Pancreas (tissue), 10 donors: ENCODE data around the gene STRBP. TPM values are rescaled to one million over a fixed set of nuclear protein-coding genes. Genes with fewer than 3 reads are reported as not detected.
"Not testable (repeated sequence)": the region's sequence is repeated elsewhere in the genome, so short reads cannot be mapped to it uniquely, and the experiment has no call there.

Experiments
- ATAC-seq, 4 donors: fragments of 200-7000 bp; cut with Tn5 transposase; one replicate each; pipeline versions ENCODE4 v1.8.0 to v1.9.1; 2020; ENCODE audit warnings: mild to moderate bottlenecking in 4 of 4, moderate library complexity in 4 of 4
- DNase-seq, 6 donors: peaks; one replicate each; pipeline ENCODE4 v3.0.0-alpha.2; 2020
- FAIRE-seq: peaks from 2 replicates; lab custom pipeline; 2012; peaks lifted over from hg19 to GRCh38; lab: Jason Lieb, UNC
- H3K27ac ChIP-seq, 4 donors: fragments of 200-600 bp; sonication (generic); 1 replicate in 3 of 4; 2 replicates in 1 of 4; pipeline versions ENCODE4 v1.5.0 to v1.8.0; 2020
- H3K27me3 ChIP-seq, 4 donors: fragments of 200-600 bp; one replicate each; pipeline ENCODE4 v1.8.0; 2021
- H3K36me3 ChIP-seq, 3 donors: fragments of 200-600 bp; sonication (generic) in 1 of 3; one replicate each; pipeline versions ENCODE4 v1.5.0 to v1.8.0; 2020 to 2021
- H3K4me1 ChIP-seq, 3 donors: fragments of 200-600 bp; one replicate each; pipeline ENCODE4 v1.8.0; 2021
- H3K4me3 ChIP-seq, 4 donors: fragments of 200-600 bp; sonication (generic) in 2 of 4; one replicate each; pipeline versions ENCODE4 v1.5.0 to v1.8.0; 2020 to 2021
- H3K9me3 ChIP-seq, 4 donors: fragments of 200-600 bp; one replicate each; pipeline ENCODE4 v1.8.0; 2021
- WGBS, 2 donors: extraction: QIAGEN DNeasy Blood & Tissue Kit; methylation state at CpG; one replicate each; pipeline ENCODE4 v1.1.7; 2013; 5-methylcytosine and 5-hydroxymethylcytosine counted together
- intact Hi-C, 3 donors: fragments of 100-400 bp; cut with DNase I; formaldehyde crosslinking; loops; one replicate each; pipeline versions ENCODE4 v1.11.1 to v1.14.2; 2022
- polyA plus RNA-seq, 2 donors: library from polyadenylated mRNA; stranded (reverse); fragments of 200-250 nt; gene quantifications; one replicate each; pipeline ENCODE4 v1.2.3, GENCODE V29; 2013
- total RNA-seq, 6 donors: library from RNA; stranded (reverse); fragmentation: NEBNext Ultra II Directional in 4 of 6; extraction: Animal tissue kit (Norgen Biotek cat#: 25700) in 4 of 6; gene quantifications; one replicate each; pipeline versions ENCODE4 v1.2.1 to v1.2.4, GENCODE V29; 2021 to 2023
- TF ChIP-seq, protein P1 (sequence below), 4 donors: fragments of 200-600 bp; sonication (generic) in 3 of 4; IDR thresholded peaks; one replicate each; pipeline versions ENCODE4 v1.5.0 to v1.8.0; 2021; ENCODE audit warnings: antibody characterized with exemption in 4 of 4
- donor health status: healthy with polysubstance abuse.
- donor health status: DM: no; HTN: no; CAD: no; lungs with moderate emphysema.
- donor health status: DM: no; HTN: no; CAD: no.
- donor health status: control.
- donor health status: control.
- donor health status: Bipolar disorder and iron deficiency.
- donor health status: DM: yes; HTN: yes; CAD: no.
- donor health status: DM: no; HTN: no; CAD: no.
- donor health status: DM: no; HTN: no; CAD: no.
- donor health status: DM: yes; HTN: yes; CAD: no.

STRBP gene
- total and polyA plus RNA-seq, 8 donors = 8.0 to 17.8 (median 12.5) TPM

DNA sequence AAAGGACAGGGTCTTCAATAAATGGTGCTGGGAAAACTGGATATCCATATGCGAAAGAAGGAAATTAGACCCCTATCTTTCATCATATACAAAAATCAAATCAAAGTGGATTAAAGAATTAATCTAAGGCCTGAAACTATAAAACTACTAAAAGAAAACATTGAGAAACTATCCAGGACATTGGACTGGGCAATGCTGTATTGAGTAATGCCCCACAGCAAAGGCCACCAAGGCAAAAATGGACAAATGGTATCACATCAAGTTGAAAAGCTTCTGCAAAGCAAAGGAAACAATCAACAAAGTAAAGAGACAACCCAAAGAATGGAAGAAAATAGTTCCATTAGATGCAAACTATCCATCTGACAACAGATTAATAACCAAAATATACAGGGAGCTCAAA lies 72.3 kb downstream of the STRBP start:
- intact Hi-C loops = no loop called here
- ATAC-seq = no peak
- no peak for FAIRE-seq
- Histone ChIP-seq H3K27me3 (no peaks in the 10 kb centered on the region), H3K9me3 (no peaks in the 10 kb centered on the region), H3K4me1 (no peaks in the 10 kb centered on the region), H3K36me3 (no peaks in the 10 kb centered on the region), H3K4me3 (no peak overlapping the region), H3K27ac (no peak overlapping the region)
- 97 to 100% methylated on average over 1 of the region's 1 CpG for WGBS, 2 donors
- no peak for DNase-seq
- TF ChIP-seq, protein P1, sequence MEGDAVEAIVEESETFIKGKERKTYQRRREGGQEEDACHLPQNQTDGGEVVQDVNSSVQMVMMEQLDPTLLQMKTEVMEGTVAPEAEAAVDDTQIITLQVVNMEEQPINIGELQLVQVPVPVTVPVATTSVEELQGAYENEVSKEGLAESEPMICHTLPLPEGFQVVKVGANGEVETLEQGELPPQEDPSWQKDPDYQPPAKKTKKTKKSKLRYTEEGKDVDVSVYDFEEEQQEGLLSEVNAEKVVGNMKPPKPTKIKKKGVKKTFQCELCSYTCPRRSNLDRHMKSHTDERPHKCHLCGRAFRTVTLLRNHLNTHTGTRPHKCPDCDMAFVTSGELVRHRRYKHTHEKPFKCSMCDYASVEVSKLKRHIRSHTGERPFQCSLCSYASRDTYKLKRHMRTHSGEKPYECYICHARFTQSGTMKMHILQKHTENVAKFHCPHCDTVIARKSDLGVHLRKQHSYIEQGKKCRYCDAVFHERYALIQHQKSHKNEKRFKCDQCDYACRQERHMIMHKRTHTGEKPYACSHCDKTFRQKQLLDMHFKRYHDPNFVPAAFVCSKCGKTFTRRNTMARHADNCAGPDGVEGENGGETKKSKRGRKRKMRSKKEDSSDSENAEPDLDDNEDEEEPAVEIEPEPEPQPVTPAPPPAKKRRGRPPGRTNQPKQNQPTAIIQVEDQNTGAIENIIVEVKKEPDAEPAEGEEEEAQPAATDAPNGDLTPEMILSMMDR (IDR thresholded peaks at IDR 0.05) = no peak

DNA sequence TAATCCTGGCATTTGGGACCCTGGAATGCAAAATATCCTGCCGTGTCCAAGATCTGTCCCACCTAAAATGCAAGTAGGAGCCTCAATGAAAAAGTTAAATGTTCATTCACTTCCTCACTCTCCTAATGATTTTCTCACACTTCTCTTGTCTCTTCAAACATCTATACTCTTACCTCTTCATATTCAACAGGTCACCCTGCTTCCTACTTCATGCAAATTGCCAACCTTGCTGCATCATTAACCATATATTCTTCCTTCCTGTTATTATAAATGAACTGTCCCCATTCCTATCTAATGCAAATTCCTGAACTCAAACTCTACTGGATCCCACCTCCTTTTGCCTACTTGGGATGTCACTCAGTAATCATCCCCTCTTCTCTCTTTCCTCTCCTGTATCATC lies 74.4 kb downstream of the STRBP start:
- 93 to 96% methylated on average over 1 of the region's 1 CpG for WGBS, 2 donors
- ATAC-seq (no peak), DNase-seq (no peak), FAIRE-seq (no peak)
- intact Hi-C loops = no loop called here
- TF ChIP-seq, protein P1 (IDR thresholded peaks at IDR 0.05) = no peak
- Histone ChIP-seq H3K36me3 (no peaks in the 10 kb centered on the region), H3K9me3 (no peaks in the 10 kb centered on the region), H3K4me3 (no peak overlapping the region), H3K27ac (no peak overlapping the region), H3K27me3 (no peaks in the 10 kb centered on the region), H3K4me1 (no peaks in the 10 kb centered on the region)

DNA sequence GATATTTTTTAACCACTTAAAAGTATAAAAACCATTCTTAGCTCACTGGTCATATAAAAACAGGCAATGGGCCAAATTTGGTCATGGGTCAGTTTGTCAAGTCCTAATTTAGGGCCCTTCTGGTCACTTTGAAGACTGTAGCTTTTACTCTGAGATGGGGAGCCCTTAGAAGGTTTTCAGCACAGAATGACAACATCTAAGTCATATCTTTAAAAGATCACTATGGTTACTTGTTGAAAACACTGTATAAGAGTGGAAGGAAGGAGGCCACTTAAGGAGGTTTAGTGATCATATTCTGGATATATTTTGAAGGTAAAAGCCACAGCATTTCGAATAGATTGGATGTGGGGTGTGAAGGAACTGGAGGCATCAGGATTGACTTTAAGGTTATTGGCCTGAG lies 76.7 kb downstream of the STRBP start:
- no peaks in the 10 kb centered on the region for H3K4me1 ChIP-seq
- no peak for ATAC-seq
- FAIRE-seq = no peak
- no peaks in the 10 kb centered on the region for H3K9me3 ChIP-seq
- no peak for DNase-seq
- no peak overlapping the region for H3K4me3 ChIP-seq
- TF ChIP-seq, protein P1 (IDR thresholded peaks at IDR 0.05) = no peak
- no peaks in the 10 kb centered on the region for H3K36me3 ChIP-seq
- intact Hi-C loops = no loop called here
- H3K27ac ChIP-seq = no peak overlapping the region
- WGBS, 2 donors = 79 to 97% methylated on average over 1 of the region's 1 CpG
- no peaks in the 10 kb centered on the region for H3K27me3 ChIP-seq

DNA sequence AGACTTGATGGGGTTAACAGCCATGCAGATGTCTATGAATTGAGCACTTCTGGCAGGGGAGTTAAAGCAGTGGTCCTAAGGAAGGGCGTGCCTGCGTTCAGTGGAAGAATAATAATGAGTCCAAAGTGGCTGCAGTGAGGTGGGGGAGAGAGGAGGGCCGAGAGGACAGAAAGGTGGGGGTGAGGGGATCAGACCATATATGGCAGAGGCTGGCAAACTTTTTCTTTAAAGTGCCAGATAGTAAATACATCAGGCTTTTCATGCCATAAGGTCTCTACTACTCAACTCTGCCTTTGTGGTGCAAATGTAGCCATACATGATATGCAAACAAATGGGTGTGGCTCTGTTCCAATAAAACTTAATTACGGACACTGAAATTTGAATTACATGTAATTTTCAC lies 77.1 kb downstream of the STRBP start:
- FAIRE-seq = no peak
- Histone ChIP-seq H3K4me3 (no peak overlapping the region), H3K27me3 (no peaks in the 10 kb centered on the region), H3K9me3 (no peaks in the 10 kb centered on the region), H3K36me3 (no peaks in the 10 kb centered on the region), H3K27ac (no peak overlapping the region), H3K4me1 (no peaks in the 10 kb centered on the region)
- intact Hi-C loops = no loop called here
- ATAC-seq = no peak
- TF ChIP-seq, protein P1 (IDR thresholded peaks at IDR 0.05) = no peak
- WGBS, 2 donors = 80 to 82% methylated on average over 4 of the region's 4 CpGs
- no peak for DNase-seq

DNA sequence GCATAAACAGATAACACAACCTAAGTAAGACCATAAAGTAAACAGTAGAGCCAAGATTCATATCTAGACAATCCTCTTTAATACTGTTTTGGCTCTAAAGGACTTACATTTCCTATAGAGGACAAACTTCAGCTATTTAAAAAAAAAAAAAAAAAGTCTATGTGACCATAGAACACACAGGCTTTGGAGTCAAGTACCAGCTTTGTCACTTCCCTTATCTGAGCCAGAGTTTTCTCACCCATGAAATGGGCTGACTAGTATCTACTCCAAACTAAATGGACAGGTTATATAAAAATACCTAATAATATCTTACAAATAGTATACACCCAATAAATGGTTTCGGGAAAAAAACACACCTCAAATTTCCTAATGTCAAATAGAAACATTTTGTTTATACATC lies 81.3 kb downstream of the STRBP start:
- WGBS, 2 donors = 95 to 96% methylated on average over 1 of the region's 1 CpG
- no peak for ATAC-seq
- H3K4me1 ChIP-seq = no peaks in the 10 kb centered on the region
- no peaks in the 10 kb centered on the region for H3K36me3 ChIP-seq
- H3K27me3 ChIP-seq = no peaks in the 10 kb centered on the region
- no peak overlapping the region for H3K27ac ChIP-seq
- TF ChIP-seq, protein P1 (IDR thresholded peaks at IDR 0.05) = no peak
- no peak overlapping the region for H3K4me3 ChIP-seq
- FAIRE-seq = no peak
- H3K9me3 ChIP-seq = no peaks in the 10 kb centered on the region
- intact Hi-C loops = no loop called here
- no peak for DNase-seq

DNA sequence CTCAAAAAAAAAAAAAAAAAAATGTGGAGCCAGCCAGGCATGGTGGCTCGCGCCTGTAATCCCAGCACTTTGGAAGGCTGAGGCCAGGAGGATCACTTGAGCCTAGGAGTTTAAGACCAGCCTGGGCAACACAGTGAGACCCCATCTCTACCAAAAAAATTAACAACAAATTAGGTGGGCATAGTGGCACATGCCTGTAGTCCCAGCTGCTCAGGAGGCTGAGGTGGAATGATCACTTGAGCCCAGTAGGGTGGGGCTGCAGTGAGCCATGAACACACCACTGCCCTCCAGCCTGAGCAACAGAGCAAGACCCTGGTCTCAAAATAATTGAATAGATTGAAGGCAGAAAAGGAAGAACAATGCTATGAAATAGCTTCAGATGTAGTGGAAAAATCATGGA lies 82.4 kb downstream of the STRBP start:
- H3K27me3 ChIP-seq, H3K4me1 ChIP-seq, DNase-seq, H3K36me3 ChIP-seq, H3K9me3 ChIP-seq, FAIRE-seq, intact Hi-C loops, H3K27ac ChIP-seq, ATAC-seq, H3K4me3 ChIP-seq: not testable (repeated sequence)
- WGBS, 2 donors = 95 to 100% methylated on average over 2 of the region's 2 CpGs
